Hindlimb muscle (tissue), 1 donor: ENCODE data around the gene ITSN1. TPM values are rescaled to one million over a fixed set of nuclear protein-coding genes. Genes with fewer than 3 reads are reported as not detected.
A peak's percentile ranks its signal among the peaks of the same experiment; 100 is the strongest.

Source experiments
- DNase-seq: peaks from one replicate; pipeline ENCODE4 v3.0.0-alpha.2; 2013
- polyA plus RNA-seq: library from polyadenylated mRNA; unstranded; fragments of 120-200 nt; gene quantifications from one replicate; pipeline ENCODE4 v1.2.1, GENCODE V29; 2013; ENCODE audit not compliant: insufficient read length

The ITSN1 gene
- polyA plus RNA-seq, 1 donor, result 34.1 TPM

DNA sequence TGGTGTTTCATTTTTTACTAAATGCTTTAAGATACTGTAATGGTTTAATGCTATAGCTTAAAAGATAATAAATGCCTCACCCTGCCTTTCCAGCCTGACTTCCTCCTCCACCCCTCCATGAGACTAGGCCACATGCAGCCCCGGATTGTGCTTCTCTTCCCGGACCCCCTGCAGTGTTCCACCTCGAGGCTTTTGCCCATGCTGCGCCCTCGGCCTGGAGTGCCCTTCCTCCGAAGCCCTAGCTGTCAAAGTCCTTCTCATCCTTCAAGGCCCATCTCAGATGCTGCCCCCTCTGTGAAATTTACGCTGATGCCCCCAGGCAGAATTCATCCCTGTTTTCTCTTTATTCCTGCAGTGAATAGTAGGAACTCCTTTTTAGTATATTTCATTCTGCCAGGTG, 174.8 kb downstream of the ITSN1 start:
- DNase-seq, result no peak

DNA sequence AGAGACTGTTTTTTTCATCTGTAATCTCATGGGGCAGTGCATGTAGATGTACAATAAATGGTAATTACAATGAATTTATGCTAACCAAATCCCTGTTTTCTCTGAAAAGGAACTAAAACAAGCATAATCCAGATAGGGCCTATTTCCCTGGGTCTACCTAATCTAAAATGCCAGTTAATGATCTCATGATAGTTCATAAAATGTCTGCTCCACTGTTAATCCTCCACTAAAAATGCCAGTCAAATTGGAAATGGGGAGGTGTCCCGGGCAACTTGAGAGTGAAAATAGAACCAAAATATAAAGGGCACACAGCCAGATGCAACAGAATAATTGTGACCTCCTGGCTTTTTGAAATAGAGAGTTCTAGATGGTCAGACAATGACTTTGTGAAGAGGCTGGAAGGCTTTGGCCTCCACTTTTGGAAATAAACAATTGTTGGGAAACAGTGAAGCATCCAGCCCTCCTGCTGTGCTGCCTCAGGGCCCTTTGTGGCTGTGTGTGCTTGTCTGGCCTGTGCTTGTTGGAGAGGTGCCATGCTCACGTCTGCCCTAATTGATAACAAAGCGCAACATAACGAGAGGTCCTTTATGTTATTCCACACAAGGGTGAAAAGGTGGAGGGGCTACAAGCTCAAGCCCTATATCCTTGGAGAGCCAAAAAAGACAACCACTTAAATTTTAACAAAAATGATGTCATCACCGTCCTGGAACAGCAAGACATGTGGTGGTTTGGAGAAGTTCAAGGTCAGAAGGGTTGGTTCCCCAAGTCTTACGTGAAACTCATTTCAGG, 175.6 kb downstream of the ITSN1 start:
- DNase-seq, result no peak

DNA sequence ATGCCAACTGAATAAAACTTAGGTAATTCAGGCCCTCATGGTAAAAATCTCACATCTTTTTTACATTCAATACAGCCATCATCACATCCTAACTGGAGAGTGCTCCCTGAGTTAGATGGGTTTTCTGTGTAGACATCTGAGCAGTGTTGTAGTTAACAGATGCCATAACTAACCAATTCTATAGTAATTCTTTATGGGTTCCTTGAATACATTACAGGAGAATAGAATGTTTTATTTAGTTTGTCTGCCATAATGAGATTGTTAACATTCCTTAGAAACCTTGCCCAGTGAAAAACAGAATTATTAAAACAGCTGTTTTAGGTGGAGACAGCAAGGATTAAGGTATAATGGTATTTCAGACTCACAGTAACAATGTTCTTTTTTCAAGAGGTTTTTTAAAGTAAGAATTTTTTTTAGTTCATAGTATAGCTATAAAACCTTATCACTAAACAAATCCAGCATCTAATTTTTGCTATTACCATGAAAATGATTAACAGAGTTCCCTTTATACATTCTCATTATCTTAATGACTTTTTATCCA, 178.0 kb downstream of the ITSN1 start:
- DNase-seq, result no peak

DNA sequence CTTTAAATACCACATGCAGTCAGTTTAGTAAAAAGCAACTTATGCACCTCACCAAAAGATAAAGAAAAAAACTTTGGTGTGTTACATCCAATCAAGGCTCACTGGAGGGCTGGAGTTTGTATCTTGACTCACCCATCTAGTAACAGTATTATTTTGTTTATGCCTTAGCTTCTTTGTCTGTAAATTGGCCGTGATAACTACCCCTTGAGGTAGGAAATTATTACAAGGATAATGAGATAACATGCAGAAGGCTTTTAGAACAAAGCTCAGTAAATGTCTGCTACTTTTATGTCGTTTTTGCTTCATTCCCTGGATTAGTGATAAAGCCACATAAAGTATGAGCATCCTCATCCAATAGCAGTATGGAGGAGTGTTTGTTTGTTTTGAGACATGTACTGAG, 178.5 kb downstream of the ITSN1 start:
- DNase-seq, result no peak

DNA sequence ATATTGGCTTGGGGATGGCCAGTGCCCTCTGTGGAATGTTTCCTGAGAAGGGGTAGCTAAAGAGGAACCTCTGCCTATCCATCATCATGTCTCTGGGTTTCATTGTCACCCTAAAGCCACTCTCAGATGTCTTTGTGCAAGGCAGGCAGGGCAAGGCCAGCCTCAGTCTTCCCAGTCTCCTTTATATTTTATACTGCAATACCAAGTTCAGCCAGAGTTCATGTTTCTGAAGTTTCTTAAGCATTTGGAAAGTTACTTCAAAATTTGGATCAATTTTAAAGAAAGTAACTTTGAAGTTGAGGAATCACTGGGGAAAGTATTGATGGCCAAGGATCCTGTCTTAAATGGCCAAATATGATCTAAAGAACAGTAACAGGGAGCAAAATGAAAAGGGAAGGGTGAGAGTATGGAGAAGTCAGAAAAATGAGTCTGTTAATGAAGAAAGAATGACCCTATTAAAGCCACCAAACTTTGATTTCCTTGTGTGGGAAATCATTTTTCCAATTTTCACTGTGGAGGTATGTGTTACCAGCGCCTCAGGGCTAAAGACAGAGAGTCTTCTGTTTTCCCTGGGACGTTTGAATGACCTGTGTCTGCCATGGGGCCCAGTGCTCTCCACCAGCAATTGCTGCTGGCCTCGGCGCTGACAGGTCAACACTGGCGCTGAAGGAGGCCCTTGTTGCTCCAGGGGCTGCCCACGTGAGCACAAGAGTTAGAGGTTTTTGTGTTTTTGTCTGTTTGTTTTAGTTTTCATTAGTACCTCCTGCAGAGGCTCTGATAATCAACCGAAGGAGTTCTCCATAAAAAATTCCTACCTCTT, 179.4 kb downstream of the ITSN1 start:
- peak; percentile 52 for DNase-seq

DNA sequence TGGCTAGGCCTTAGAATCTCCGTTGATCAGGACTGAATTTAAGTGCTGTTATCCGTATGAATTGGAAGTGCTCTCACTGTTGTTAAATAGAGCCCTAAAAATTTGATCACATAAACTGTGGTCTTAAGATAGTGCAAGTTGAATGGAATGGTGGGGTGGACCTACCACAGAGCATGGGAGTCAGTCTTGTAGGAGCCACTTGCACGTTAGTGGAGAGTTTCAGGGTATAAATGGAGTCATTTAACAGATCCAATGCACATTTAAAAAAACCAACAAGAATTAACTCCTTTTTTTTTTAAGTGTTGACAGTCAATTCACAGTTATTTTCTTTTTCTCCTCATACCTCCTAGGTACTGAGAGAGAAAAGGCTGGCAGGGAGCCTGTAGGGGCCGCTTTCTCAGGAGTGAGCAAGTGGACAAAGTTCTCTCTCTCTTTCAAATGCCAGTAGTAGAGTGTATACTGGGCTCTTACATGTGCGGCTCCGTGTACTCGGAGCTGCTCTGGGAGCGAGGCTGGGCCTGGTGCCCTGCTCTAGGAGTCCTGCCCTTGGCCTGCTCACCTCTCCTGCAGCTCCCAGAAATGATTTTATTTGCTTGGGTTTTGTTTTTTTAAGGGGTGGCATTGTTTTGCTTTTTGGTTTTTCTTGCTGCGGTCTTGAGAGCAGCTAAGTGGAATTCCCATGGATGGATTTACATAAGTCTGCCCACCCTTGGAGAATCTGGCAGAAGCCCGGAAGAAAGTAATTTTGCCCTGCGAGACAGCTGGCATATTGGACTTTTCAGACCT, 182.0 kb downstream of the ITSN1 start:
- no peak for DNase-seq

DNA sequence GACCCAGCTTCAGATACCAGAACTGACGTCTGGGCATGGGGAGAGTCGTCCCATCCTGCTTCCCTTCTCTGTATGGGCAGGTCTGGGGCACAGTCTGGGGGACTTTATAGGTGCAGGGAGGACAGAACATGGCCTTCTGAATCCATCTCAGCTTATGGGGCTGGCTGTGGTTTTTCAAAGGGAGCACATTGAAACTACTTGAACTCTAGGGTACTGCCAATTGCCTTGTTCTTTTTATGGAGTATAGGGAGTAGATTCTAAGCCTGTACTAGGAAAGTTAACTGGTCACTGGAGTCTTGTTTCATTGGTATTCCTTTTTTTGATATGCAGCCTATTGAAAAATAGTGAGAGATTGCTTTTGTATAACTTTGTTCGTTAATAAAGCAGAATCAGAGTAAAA, 183.1 kb downstream of the ITSN1 start:
- no peak for DNase-seq

DNA sequence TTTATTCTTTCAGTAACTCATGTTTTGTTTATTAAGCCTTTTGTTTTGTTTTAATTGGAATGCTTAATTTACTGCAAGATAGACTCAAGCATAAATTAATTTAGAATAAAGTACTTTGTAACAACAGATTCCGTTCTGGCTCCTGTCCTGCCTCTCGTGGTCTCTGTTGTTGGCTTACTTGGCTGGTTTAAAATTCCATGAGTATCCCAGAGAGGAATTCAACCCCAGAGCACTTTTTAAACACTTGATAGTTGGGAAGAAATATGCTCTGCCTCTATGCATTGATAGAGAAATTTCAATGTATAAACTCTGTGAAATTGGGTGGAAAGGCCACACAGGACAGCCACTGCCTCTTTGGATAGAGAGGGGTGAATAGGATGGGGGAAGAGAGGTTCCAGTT, 183.6 kb downstream of the ITSN1 start:
- no peak for DNase-seq

DNA sequence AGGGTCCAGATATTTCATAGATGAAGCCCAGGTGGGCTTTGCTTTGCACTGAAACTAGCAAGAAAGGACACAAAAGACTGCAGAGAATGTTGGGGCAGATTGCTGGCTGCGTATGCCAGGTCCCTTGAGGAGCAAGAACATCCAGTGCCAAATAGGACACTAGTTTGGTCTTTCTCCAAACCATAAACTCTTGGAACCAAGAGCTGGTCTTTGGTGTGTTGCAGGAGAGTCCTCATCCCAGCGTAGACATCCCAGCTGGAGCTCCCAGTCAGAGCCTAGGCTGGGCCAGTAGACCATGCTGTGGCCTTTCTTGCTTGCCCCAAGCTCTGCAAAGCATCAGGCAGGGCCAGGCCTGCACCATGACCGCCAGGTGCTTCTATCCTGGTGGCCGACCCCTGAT, 185.8 kb downstream of the ITSN1 start:
- no peak for DNase-seq

DNA sequence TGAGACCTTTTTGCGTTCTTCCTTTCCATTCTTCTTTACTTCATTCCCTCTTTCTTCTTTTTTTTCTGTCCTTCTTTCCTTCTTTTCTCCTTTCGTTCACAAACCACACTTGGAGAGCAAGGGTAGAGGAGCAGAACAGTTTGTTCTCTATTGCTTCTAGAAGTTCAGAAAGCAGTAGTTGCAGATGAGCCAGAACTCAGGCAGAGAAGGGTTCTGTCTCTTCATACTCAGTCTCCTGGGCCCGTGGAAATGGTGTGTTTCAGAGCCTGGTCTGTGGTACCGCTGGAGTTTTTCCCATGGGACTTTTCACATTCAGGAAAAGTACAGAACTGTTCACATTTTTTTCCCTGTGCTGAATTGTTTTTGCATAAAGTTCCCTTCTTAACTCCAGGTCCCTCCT, 186.3 kb downstream of the ITSN1 start:
- DNase-seq, result no peak

DNA sequence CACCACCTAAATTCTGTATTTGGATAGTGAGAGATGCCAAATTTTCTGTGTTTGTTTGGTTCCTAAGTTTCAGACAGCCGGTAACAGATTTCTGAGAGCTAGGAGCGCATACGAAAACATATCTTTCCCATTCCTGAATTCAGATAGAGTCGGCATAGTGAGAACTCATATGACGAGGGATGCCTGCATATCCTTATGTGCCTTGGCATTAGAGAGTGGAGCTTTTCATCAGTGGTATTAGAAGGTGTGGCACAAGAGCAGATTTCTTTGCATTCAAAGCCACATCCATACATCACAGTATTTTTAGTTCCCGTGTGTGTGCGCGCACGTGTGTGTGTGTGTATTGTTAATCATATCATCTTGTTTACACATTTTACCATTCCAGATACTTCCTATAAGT, 187.5 kb downstream of the ITSN1 start:
- no peak for DNase-seq

DNA sequence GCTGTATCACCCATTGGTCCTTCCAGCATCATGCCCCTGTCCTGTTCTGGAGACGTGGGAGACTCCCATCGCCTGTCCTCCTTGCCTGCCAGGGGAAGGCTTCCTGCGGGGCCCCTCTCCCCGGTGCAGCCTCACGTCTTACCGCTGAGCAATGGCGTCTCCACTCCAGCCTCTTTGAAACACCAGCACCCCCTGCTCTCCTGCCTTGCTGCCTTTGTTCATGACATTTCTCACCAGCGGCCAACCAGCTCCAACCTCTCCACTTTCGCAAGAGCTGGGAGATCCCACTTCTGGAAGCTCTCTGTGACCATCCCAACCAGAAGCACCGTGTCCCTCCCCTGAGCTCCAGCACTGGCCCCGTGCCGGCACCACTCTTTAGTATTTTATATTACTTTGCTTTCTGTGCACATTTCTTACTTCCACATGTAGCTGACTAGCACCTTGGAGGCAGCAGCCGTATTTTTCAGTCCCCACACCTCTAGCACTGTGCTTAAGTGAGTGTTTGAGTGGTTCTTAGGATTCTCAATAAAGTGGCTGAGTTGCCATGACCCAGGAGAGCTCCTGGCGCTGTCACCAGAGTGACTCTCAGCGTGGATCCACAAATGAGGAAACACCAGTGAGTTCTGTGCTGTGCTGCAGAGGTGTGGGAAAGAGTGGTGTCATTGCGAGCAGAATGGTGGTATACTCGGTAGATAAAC, 189.8 kb downstream of the ITSN1 start:
- no peak for DNase-seq

DNA sequence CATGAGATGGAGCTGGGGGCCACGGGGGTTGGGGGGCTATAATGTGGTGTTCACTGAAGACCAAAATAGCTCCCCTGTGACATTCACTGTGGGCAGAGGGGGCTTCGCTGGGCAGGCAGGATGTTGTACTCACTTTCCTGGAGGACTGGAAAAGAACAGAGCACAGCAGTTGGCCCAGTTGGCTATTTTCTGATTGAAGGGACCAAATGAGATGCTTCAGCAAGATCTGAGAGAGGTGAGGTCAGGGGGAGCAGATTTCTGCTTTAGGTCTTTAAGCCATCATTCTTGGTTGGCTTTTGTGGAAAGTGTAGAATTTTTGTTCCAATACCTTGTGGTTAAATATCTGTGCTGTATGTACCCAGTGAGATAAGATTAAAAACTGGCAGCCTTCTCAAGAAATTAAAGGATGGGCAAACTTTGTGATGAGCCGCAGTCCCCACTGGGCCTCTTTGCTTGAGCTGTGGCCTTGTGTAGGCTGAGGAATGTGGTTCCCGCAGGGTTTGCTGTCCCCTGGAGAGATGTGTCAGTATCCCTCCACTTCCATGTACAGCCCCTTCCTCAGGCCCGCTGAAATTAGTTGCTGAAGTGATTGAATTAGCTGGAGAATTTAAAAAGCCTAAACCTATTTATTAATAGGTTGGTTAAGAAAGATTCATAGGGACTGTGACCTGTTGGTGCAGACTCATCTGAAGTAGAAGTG, 192.7 kb downstream of the ITSN1 start:
- no peak for DNase-seq

DNA sequence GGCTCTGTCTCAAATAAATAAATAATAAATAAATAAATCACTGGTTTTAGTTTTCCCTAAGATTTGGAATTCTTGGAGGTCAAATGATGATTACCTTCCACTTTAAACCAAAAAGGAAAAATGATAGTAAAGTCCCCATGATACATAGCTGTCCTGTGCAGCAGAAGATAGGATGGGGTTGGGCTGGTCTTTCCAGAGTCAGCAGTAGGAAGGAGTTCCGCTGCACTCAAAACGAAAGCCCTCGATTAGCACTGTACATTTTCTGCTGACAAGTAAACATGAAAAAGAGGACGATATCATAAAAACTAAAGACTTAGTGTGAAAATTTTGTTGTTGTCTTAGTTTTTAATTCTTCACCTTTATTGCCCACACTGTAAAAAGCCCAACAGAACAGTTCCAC, 193.6 kb downstream of the ITSN1 start:
- no peak for DNase-seq

DNA sequence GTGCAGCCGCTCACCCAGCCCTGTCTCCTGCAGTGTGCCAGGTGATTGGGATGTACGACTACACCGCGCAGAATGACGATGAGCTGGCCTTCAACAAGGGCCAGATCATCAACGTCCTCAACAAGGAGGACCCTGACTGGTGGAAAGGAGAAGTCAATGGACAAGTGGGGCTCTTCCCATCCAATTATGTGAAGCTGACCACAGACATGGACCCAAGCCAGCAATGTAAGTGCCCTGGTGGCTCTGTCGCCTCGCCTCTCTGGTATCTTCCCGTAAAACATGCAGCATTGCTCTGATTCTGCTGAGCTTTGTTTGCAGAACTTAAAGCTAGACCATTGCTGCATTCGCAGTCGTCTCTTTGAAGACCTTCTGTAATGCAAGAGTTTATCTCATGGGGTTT, 194.1 kb downstream of the ITSN1 start:
- no peak for DNase-seq

DNA sequence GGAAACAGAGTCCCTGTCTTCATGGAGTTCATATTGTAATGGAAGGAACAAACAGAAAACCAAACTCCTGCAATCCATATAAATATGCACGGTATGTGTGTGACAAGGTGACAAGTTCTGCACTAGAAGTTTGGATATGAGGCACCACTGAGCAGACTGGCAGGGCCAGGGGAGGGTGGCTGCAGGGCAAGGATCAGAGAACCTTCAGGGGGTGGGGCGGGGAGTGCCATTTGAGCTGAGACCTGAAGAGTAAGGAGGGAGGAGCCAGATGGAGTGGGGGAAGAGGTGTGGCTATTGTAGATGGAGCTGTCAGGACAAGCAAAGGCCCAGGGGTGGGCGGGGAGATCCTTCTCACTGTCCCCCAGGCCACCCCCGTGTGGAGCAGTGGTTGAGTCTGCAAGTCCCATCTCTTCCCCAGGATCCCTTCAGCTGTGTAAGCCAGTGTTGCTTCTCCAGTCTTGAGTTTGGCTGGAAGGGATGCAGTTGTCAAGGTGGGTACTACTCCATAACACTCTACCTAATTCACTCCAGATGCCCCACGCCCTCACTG, 196.9 kb downstream of the ITSN1 start:
- no peak for DNase-seq

DNA sequence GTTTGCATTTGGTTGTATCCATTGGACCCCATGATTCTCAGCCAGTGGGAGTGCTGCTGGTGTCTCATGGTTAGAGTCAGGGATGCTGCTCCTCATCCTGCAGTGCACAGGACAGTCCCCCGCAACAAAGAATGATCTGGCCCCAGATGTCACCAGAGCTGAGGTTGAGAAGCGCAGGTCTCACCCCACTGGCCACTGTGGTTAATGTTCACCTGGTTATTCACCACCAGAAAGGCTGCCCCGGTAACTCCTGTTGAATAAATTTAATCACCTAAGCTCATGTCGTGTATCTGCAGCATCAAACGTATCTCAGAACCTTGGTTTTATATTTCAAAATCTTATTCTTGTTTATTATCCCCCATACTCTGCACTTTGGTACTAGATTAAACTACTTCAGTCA, 197.5 kb downstream of the ITSN1 start:
- no peak for DNase-seq

DNA sequence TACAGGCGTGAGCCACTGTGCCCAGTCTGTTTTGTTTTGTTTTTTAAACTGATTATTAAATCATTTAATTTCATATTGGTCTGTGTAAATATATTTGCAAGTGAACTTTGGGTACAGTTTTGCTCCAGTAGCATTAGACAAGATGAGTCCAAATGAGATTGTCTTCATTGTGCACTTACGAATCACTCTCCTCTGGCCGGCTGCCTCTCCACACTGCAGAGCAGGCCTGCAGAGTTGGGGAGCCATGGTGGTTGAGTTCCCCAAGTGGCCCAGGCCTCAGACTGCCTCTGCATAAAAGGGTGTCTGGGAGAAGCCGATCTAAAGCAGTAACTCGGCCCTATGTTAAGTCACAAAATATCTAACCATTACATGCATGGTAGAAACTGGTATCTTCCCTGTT, 198.5 kb downstream of the ITSN1 start:
- no peak for DNase-seq

DNA sequence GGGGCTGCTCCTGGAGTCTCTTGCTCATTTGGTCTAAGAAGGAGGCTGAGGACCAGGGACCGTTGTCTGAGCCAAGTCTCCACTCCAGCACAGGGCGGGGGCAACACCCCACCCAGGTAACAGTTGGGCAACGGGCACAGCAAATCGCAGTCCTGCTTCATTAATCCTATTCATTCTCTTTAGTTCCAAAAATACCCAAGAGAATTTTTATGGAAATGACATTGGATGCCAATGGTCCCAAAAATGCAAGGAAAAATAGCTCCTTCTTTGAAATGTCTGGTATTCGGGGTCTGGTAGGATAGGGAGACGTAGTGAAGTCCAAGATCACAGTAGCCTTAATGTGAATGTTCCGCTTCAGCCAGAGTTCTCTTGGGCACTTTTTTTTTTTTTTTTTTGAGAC, 199.3 kb downstream of the ITSN1 start:
- no peak for DNase-seq

DNA sequence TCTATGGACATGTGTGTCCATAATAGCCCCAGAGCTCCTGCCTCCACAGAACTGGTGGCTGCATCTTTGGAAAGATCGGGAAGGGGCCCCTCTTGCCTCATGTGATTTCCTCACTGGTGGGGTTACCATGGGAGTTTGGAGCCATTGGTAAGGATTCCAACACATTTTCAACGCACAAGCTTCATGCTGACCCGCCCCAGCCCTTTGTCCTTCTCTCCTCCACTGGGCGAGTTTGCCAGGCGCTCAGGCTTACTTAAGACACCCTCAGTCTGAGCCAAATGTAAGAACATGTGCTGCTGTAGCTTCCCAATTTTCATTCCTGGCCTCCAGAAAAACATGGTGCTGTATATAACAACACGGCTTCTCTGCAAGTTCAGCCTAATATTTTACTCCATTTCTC, 200.9 kb downstream of the ITSN1 start:
- no peak for DNase-seq

DNA sequence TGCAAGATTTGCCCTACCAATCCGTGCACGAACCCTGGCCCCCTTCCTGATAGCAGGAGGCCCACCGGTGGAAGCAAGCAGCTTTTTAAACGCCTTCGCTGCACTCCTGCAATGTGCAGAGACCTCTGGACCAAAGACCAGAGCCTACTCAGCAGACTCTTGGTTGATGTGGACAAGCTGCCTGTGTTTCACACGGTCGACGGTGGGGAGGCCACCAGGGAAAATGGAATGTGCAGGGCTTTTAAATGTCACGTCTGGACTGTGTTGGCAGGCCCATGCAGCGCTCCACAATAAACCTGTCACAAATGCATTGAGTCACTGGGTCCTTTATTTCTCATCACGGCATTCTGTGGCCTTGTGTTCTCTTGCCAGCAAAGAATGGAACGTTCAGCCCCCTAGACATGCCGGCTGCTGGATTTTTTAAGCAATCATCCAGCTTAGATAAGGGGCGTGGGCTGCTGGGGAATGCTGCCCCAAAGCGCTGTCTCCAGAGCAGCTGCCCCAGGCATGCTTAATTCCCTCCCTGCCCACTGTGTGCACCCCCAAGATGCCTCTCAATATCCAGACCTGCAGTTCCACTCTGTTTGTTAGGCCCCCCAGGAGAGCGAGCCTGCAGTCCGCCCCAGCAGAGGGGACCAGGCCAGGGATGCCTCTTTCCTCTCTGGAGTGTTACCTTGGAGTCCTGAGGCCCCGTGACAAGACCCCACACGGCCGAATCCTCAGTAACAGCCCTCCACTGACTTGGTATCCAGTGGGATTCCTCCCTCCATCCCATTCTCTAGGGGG, 202.0 kb downstream of the ITSN1 start:
- no peak for DNase-seq
